SK-N-SH treated with all-trans-retinoic acid at 6 μM for 48 hours (cell line): ENCODE results near the gene GEMIN2.

Experiments
- ARNTL ChIP-seq: fragments of 450-650 bp; formaldehyde crosslinking; IDR thresholded peaks from 2 replicates; pipeline ENCODE4 v1.5.0; 2020; ENCODE audit warnings: low read depth, mild to moderate bottlenecking, moderate library complexity, borderline replicate concordance
- BACH2 ChIP-seq: fragments of 250-450 bp; sonication (Bioruptor Pico); IDR thresholded peaks from 2 replicates; pipeline ENCODE4 v1.9.0; 2021; ENCODE audit warnings: mild to moderate bottlenecking, borderline replicate concordance
- CSDC2 ChIP-seq: fragments of 250-450 bp; sonication (Bioruptor Pico); IDR thresholded peaks from 2 replicates; pipeline ENCODE4 v1.5.0; 2020; ENCODE audit warnings: mild to moderate bottlenecking, moderate library complexity
- ESRRG ChIP-seq: fragments of 250-450 bp; sonication (Bioruptor Pico); IDR thresholded peaks from 2 replicates; pipeline ENCODE4 v1.6.1; 2021; ENCODE audit warnings: mild to moderate bottlenecking
- GLIS3 ChIP-seq: fragments of 250-450 bp; sonication (Bioruptor Pico); IDR thresholded peaks from 2 replicates; pipeline ENCODE4 v1.5.0; 2020; ENCODE audit warnings: mild to moderate bottlenecking, moderate library complexity
- ISL1 ChIP-seq: fragments of 250-450 bp; sonication (Bioruptor Pico); IDR thresholded peaks from 2 replicates; pipeline ENCODE4 v2.1.2; 2022; ENCODE audit warnings: mild to moderate bottlenecking, moderate library complexity
- OSR1 ChIP-seq: fragments of 250-450 bp; sonication (Bioruptor Pico); IDR thresholded peaks from 2 replicates; pipeline ENCODE4 v1.8.0; 2022; ENCODE audit warnings: moderate library complexity, mild to moderate bottlenecking, inconsistent platforms
- PATZ1 ChIP-seq: fragments of 250-450 bp; sonication (Bioruptor Pico); IDR thresholded peaks from 2 replicates; pipeline ENCODE4 v1.8.0; 2020; ENCODE audit warnings: mild to moderate bottlenecking, moderate library complexity, borderline replicate concordance
- RARB ChIP-seq: fragments of 250-450 bp; sonication (Bioruptor Pico); IDR thresholded peaks from 2 replicates; pipeline ENCODE4 v1.8.0; 2021; ENCODE audit warnings: mild to moderate bottlenecking, moderate library complexity
- SNAI2 ChIP-seq: fragments of 250-450 bp; sonication (Bioruptor Pico); IDR thresholded peaks from 2 replicates; pipeline ENCODE4 v1.5.0; 2020; ENCODE audit warnings: mild to moderate bottlenecking, moderate library complexity
- TCF4 ChIP-seq: fragments of 250-450 bp; sonication (Bioruptor Pico); IDR thresholded peaks from 2 replicates; pipeline ENCODE4 v1.8.0; 2021; ENCODE audit warnings: mild to moderate bottlenecking, moderate library complexity, borderline replicate concordance
- ZFP3 ChIP-seq: fragments of 250-450 bp; sonication (Bioruptor Pico); IDR thresholded peaks from 2 replicates; pipeline ENCODE4 v1.5.0; 2020; ENCODE audit warnings: mild to moderate bottlenecking, moderate library complexity
- ZFP30 ChIP-seq: fragments of 450-650 bp; formaldehyde crosslinking; IDR thresholded peaks from 2 replicates; pipeline ENCODE4 v1.5.0; 2022; ENCODE audit warnings: mild to moderate bottlenecking, moderate library complexity
- ZNF70 ChIP-seq: fragments of 450-650 bp; formaldehyde crosslinking; IDR thresholded peaks from 2 replicates; pipeline ENCODE4 v1.5.0; 2020; ENCODE audit warnings: mild to moderate bottlenecking, moderate library complexity

DNA sequence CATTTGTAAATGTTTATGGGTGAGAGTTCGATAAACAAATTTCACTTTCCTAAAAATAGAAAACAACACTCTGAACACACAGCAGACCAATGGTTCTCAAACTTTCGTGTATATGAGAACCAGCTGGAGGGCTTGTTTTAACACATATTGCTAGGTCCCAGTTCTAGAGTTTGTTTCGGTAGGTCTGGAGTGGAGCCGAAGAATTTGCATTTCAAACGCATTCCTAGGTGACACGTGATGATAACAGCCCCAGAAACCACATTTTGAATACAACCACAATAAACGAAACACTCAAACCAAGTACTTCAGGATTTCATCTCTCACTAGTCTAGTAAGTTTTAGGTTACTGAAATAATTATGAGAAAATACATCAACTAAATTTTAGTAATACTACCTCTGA, 28.2 kb upstream of the GEMIN2 start:
- TF ChIP-seq GLIS3 (CRISPR knock-in tag) (no peak), PATZ1 (CRISPR knock-in tag) (no peak), CSDC2 (CRISPR knock-in tag) (no peak), ESRRG (no peak), ZFP30 (no peak), RARB (no peak), OSR1 (CRISPR knock-in tag) (no peak), TCF4 (no peak), BACH2 (CRISPR knock-in tag) (no peak), ZFP3 (no peak), ISL1 (CRISPR knock-in tag) (no peak), ZNF70 (CRISPR knock-in tag) (no peak), ARNTL (CRISPR knock-in tag) (no peak), SNAI2 (CRISPR knock-in tag) (no peak)
